ENCODE measurements around the gene FXR1.

FXR1 gene

DNA sequence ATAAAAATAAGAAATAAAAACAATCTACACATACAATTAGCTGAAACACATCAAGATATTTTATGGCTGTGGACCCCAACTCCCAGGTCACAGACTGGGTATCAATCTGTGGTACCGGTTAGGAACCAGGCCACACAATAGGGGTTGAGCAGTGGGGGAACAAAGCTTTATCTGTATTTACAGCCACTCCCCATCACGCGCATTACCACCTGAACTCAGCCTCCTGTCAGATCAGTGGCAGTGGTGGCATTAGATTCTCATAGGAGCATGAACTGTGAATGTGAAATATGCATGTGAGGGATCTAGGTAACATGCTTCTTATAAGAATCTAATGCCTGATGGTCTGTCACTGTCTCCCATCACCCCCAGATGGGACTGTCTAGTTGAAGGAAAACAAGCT, 94.8 kb downstream of the FXR1 start:
- TF ChIP-seq, protein P1, sequence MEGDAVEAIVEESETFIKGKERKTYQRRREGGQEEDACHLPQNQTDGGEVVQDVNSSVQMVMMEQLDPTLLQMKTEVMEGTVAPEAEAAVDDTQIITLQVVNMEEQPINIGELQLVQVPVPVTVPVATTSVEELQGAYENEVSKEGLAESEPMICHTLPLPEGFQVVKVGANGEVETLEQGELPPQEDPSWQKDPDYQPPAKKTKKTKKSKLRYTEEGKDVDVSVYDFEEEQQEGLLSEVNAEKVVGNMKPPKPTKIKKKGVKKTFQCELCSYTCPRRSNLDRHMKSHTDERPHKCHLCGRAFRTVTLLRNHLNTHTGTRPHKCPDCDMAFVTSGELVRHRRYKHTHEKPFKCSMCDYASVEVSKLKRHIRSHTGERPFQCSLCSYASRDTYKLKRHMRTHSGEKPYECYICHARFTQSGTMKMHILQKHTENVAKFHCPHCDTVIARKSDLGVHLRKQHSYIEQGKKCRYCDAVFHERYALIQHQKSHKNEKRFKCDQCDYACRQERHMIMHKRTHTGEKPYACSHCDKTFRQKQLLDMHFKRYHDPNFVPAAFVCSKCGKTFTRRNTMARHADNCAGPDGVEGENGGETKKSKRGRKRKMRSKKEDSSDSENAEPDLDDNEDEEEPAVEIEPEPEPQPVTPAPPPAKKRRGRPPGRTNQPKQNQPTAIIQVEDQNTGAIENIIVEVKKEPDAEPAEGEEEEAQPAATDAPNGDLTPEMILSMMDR (IDR thresholded peaks at IDR 0.05; ENCODE audit: low read depth, low read length), result no peak
- no peak for DNase-seq
- Histone ChIP-seq H3K9me3 (no peaks in the 10 kb centered on the region), H3K4me3 (ENCODE audit: low read depth, low read length) (no peak overlapping the region), H3K36me3 (no peaks in the 10 kb centered on the region), H3K27me3 (no peaks in the 10 kb centered on the region), H3K4me1 (no peaks in the 10 kb centered on the region)

DNA sequence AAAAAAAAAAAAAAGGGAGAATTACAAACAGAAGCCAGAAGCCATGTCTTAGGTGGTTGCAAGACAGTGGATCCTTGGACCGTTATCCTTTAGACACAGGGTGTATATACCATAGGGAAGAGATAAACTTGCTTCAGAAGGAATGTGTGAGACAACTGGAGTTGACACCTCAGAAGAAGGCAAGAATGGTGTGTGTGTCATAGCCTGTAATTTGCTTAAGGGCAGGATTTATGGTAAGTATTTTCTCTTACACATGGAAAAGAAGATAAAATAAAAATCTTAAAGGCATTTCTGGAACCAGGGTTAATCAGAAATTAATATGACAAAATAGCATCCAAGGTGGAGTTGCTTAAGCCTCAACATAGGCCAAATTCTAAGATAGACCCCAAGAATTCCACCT, 96.3 kb downstream of the FXR1 start:
- no peaks in the 10 kb centered on the region for H3K9me3 ChIP-seq
- TF ChIP-seq, protein P1 (IDR thresholded peaks at IDR 0.05; ENCODE audit: low read depth, low read length), result no peak
- H3K4me3 ChIP-seq (ENCODE audit: low read depth, low read length), result no peak overlapping the region
- no peaks in the 10 kb centered on the region for H3K4me1 ChIP-seq
- H3K36me3 ChIP-seq, result no peaks in the 10 kb centered on the region
- H3K27me3 ChIP-seq, result no peaks in the 10 kb centered on the region
- DNase-seq, result no peak

DNA sequence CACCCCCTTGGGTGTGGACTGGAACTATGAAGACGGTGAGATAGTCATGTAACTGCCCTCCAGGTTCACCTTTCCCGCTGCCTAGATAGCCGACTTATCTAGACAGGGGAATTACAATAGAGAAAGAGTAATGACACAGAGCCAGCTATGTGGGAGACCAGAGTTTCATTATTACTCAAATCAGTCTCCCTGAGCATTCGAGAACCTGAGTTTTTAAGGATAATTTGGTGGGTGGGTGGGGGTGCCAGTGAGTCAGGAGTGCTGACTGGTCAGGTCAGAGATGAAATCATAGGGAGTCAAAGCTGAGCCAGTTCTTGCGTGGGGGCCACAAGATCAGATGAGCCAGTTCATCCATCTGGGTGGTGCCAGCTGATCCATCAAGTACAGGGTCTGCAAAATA, 96.8 kb downstream of the FXR1 start:
- Histone ChIP-seq H3K27me3 (no peaks in the 10 kb centered on the region), H3K9me3 (no peaks in the 10 kb centered on the region), H3K4me1 (no peaks in the 10 kb centered on the region), H3K36me3 (no peaks in the 10 kb centered on the region), H3K4me3 (ENCODE audit: low read depth, low read length) (no peak overlapping the region)
- no peak for DNase-seq
- TF ChIP-seq, protein P1 (IDR thresholded peaks at IDR 0.05; ENCODE audit: low read depth, low read length), result no peak

DNA sequence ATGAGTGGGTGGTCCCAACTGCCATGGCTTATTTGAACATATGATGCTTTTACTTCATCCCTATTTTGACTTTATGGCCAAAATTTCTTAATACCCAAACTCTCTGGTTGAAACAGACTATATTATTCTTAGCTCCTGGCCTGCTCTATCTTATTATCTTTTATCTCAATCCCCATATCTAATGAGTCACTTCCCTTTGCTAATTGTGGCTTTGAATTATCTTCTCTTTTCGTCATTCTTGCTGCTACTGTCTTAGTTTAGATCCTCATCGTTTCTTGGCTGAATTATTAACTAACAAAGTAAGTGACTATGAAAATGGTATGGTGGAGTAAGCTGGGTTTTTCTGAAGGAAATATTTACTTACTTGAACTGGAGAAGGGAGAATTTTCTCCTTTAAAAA, 105.2 kb downstream of the FXR1 start:
- no peaks in the 10 kb centered on the region for H3K4me1 ChIP-seq
- DNase-seq, result no peak
- TF ChIP-seq, protein P1 (IDR thresholded peaks at IDR 0.05; ENCODE audit: low read depth, low read length), result no peak
- no peaks in the 10 kb centered on the region for H3K36me3 ChIP-seq
- no peaks in the 10 kb centered on the region for H3K9me3 ChIP-seq
- H3K27me3 ChIP-seq, result no peaks in the 10 kb centered on the region
- no peak overlapping the region for H3K4me3 ChIP-seq (ENCODE audit: low read depth, low read length)

DNA sequence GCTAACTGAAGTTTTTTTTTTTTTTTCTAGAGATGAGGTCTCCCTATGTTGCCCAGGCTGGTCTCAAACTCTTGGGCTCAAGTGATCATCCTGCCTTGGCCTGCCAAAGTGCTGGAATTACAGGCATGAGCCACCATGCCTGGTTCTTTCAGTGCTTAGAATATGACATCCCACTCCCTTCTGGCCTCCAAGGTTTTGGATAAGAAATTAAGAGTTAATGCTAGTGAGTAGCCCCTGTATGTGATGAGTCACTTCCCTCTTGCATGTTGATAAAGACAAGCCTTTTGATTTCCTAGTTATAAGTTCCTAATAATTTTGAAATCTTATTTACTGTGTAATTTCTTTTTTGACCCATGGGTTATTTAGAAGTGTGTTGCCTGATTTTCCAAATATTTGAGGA, 112.7 kb downstream of the FXR1 start:
- no peaks in the 10 kb centered on the region for H3K9me3 ChIP-seq
- no peaks in the 10 kb centered on the region for H3K36me3 ChIP-seq
- H3K4me3 ChIP-seq (ENCODE audit: low read depth, low read length), result no peak overlapping the region
- DNase-seq, result no peak
- TF ChIP-seq, protein P1 (IDR thresholded peaks at IDR 0.05; ENCODE audit: low read depth, low read length), result no peak
- H3K4me1 ChIP-seq, result no peaks in the 10 kb centered on the region
- H3K27me3 ChIP-seq, result no peaks in the 10 kb centered on the region

DNA sequence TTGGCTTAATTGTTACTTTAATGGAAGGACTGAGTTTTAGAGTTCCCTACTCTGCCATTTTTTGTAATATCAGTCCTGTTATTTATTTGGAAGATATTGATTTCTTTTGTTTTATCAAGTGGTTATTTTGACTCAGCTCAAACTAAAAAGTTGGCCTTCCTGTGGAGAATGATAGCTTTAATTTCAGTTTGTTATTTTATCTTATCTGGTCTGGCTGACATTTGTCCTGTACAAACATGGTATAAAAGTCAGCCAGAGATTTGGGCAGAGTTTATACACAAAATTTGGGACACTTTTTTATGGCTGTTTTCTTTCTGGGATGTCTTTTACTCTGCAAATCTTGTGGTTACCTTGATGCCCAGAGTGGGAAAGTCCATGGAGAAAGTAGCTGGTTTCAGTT, 118.5 kb downstream of the FXR1 start:
- TF ChIP-seq, protein P1 (IDR thresholded peaks at IDR 0.05; ENCODE audit: low read depth, low read length), result no peak
- Histone ChIP-seq H3K4me1 (no peaks in the 10 kb centered on the region), H3K27me3 (no peaks in the 10 kb centered on the region), H3K36me3 (no peaks in the 10 kb centered on the region), H3K4me3 (ENCODE audit: low read depth, low read length) (no peak overlapping the region), H3K9me3 (no peaks in the 10 kb centered on the region)
- no peak for DNase-seq
